GM18868 (cell line): ENCODE data around the gene ZFP3.
"Not testable (repeated sequence)": the region's sequence is repeated elsewhere in the genome, so short reads cannot be mapped to it uniquely, and the experiment has no call there.

ENCODE experiments used
- ATAC-seq: cut with Tn5 transposase; IDR thresholded peaks from one replicate; pipeline ENCODE4 v1.9.1; 2021; ENCODE audit warnings: mild to moderate bottlenecking, moderate library complexity; ENCODE audit not compliant: unreplicated experiment

The ZFP3 gene

DNA sequence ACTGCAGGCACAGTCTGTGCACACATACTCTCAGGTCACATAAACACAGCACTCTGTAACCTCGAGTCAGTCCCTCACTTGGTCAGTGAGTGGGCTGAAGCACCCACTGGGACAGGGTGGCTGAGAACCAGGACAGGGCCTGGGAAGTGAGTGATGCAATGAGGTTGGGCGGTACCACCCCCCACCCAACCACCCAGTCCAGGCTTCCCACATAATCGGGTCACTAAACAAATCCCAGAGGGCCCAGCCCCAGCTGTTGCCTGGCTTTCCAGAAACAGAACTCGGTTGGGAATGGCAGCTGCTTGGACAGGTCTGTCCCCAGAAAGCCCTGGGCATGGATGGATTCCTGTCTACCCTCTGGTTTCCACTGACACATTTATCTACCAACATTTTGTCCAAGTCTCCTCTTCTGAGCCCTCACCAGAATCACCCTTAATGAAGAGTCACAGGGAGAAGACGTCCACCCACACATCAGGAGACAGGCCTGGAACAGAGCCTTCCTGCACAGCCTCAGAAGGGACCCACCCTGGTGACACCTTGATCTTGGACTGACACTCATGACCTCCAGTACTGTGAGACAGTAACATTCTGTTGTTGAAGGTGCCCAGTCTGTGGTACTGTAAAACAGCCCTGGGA lies 46.0 kb downstream of the ZFP3 start:
- ATAC-seq, result not testable (repeated sequence)

DNA sequence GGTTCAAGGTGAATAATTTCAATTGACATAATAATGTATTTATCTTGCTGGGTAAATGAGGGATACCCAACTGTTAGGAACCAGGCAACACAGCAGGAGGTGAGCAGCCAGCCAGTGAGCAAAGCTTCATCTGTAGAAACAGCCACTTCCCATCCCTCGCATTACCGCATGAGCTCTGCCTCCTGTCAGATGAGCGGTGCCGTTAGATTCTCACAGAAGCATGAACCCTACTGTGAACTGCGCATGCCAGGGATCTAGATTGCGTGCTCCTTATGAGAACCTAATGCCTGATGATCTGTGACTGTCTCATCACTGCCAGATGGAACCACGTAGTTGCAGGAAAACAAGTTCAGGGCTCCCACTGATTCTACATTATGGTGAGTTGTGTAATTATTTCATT lies 46.6 kb downstream of the ZFP3 start:
- ATAC-seq, result not testable (repeated sequence)

DNA sequence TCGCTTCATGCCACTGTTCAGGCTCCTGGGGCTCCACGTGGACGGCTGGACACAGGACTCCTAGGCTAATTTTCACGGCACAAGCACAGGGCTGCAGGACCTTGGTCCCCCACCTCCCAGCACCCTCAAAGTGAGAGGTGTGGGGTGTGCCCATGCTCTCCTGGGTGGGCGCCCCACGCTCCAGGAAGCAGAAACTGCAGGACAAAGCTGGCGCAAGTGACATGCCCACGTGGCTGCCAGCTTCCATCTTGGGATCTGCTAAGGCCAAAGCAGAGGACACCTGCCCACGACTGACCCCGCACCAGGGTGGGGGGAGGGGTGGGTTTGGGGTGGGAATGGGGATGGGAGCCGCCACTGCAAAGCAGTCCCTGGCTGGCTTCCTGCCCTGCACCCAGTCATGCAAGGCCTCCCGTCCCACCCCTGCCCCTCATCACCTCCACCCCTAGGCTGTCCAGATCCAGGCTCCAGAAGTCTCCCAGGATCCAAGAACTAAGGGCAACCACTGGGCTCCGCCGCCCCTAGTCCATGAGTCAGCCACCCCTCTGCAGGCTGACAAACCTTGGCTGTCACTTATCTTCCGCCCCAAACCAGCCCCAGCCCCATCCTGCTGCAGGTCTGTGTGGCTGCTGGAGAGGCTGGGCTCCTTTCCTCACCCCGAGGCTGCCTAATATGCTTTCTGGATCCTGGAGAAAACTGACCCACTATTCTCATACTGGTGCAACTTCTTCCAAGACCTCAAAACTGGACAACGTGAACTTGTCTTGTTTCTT lies 48.6 kb downstream of the ZFP3 start:
- no peak for ATAC-seq

DNA sequence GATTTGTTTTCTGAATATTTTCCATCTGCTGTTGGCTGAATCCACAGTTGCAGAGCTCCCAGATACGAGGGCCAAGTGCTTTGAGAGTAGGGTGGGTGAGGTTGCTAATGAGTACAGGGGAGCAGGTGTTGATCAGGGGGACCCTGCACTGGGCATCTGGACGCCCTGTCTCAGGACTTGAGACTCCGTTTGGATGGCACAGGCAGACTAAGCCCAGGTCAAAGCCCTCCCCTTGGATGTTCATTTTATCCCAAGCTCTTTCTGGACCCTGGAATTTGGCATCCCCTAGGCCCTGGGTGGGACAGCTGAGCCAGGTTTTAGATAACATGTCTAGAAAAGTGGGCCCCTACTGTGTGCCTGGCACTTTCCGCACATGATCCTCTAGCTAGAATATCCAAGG lies 49.6 kb downstream of the ZFP3 start:
- ATAC-seq, result no peak

DNA sequence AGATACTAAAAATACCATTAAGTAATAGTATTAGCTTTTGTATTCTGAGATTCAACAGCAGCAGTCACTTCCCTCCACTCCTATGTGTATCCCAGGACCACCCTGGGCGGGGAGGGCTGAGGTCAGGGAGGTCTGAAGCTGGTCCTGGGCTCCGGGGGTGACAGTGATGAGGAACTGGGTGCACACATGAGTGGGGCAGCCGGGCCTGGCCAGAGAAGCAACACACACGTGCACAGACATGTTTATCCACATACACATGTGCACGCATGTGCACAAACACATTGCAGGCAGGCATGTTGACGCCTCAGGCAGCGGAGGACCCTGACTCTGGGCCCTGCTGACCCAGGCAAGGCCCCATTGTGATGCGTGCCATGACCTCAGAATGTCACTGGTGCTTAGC lies 50.1 kb downstream of the ZFP3 start:
- ATAC-seq, result not testable (repeated sequence)

DNA sequence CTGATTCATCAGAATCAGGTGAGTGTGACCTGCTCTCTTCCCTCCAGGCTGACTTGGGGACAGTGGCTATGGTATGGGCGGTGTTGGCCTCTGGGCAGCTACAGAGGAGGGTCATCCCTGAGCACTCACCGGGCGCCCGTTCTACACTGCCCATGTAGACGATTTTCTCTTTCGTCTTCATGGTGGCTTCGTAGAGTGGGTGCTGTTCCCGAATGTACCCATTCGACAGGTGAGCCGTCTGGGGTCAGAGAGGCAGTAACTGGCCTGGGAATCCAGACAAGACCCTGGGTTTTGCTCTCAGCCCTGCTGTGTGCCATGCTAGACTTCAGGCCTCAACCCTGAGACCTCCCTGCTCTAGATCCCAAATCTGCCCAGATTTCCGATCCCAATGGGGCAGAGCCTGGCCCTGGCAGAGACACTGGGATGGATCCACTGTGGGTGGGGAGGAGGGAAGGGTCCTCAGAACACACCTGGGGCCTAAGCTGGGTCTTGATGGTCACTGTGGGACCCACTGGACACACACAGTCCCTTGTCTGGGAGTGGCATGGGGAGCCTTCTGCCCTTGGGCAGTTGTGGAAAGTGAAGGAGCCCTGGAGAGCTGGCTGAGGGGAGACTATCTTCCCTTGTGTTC lies 50.8 kb downstream of the ZFP3 start:
- no peak for ATAC-seq

DNA sequence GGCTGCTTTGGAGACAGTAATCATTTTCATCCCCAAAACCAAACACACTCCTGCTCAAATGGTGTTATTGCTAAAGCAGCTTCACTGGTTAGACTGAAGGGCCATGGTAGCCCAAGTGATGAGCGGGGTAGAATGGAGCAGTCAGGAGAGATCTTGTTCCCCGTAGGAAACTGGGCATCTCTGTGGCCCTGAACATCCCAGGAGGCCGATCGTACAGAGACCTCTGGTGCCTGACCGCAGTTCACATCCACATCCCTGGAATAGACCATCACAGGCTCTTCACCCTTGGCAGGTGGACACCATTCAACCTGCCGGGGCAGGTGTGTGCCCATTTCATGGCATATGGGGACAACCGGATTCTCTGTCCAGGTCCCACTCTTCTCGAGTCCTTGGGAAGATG lies 51.5 kb downstream of the ZFP3 start:
- ATAC-seq, result not testable (repeated sequence)

DNA sequence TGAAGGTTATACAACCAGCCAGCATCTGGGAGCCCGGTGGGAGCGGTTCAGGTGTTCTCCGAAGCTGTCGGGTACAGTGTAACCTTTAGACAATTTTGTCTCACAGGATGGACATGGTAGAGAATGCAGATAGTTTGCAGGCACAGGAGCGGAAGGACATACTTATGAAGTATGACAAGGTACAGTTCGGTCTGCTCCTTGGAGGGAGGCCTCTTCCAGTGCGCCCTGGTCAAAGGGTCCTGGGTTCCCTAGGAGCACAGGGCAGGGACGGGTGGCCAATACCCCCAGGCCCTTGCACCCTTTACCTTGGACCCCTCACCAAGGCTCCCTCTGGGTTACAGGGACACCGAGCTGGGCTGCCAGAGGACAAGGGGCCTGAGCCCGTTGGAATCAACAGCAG lies 52.0 kb downstream of the ZFP3 start:
- not testable (repeated sequence) for ATAC-seq

DNA sequence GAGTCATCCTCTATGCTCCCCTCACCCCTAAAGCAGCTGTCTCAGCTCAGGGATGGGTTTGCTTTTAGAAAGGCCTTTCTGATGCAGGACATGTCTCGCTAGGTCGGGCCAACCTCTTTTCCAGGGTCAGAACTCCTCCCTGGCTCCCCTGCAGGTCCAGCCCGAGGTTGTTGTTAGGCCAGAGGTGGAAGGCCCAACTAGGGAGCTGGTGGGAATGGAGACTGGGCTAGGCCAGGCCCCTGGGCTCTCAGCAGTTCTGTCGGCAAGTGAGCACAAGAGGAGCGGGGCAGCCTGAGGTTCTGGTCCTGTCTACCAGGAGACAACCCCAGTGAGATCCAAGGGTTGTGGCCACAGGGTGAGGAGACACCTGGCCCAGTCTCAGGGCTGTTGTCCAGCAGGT lies 52.4 kb downstream of the ZFP3 start:
- not testable (repeated sequence) for ATAC-seq

DNA sequence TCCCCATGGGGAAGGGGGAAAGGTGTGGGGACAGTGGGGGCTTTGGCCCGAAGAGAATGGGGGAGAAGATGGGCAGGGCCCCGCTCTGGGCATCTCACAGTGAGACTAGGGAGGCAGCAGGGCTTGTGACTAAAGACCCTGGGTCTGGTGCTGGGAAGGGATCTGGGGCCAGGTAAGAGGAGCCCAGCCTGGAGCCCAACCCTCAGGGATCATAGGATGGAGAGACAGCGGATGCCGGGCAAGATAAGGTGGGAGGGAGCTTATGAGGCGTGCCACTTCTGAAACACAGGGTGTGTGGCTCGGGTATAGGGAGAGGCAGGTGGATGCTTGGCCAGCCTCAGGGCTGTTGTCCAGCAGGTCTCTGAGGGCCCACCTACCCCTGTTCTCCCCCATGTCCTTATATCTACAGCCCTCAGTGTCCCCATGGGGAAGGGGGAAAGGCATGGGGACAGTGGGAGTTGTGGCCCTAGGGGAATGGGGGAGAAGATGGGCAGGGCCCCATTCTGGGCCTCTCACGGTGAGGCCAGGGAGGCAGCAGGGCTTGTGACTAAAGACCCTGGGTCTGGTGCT lies 53.0 kb downstream of the ZFP3 start:
- no peak for ATAC-seq

DNA sequence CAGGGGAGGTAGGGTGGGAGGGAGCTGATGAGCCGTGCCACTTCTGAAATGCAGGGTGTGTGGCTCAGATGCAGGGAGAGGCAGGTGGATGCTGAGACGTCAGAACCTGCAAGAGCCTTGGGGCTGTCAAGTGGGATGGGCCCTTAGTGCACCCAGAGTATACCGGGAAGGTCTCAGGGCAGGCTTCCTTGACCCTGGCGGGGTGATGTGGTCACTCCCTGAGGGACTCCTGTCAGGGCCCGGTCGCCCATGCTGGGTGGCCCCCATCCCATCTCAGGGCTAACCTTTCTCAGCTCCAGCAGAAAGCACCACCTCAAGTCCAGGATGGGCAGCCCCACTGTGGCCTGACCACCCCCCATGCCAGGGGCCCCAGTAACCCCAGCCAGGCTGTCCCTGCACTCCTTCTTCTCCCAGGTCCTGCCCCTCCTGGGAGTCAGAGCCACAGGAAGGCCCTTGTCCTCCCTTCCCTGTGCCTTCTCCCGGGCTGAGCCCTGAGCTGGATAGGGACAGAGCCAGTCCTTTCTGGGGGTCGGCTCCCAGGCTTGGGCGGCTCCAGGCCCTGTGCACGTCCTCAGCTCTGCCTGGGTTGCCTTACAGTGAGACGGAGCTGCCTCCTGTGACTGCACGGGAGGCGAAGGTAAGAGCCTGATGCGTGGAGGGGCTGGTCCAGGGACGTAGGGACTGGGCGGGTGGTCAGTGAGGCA lies 53.7 kb downstream of the ZFP3 start:
- ATAC-seq, result not testable (repeated sequence)

DNA sequence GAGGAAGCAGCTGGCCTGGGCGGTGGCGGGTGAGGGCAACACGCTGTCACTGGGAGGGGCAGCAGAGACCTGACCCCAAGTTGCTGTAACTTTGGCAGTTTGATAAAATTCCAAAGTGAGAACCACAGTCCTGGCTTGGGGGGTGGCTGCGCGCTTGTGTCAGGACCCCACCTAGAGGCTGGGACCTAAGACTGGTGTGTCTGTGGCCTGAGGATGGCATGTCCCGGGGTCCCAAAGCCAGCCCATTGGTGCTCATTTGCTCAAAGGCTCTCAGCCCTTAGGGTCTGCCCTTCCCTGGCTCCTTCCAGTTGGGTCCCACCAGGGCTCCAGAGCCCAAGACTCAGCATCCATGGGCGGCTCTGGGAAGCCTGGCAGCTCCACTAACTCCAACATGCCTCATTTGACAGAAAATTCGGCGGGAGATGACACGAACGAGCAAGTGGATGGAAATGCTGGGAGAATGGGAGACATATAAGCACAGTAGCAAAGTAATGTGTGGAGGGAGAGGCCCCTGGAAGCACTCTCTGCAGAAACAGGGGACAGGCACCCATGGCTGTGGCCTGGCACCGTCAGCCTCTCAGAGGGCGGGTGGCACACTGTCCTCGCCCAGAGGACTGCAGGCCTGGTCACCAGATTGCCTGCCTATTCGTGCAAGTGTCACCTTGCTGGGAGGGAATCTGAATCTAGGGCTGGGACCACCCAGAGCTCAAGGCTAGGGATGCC lies 54.4 kb downstream of the ZFP3 start:
- ATAC-seq, result not testable (repeated sequence)

DNA sequence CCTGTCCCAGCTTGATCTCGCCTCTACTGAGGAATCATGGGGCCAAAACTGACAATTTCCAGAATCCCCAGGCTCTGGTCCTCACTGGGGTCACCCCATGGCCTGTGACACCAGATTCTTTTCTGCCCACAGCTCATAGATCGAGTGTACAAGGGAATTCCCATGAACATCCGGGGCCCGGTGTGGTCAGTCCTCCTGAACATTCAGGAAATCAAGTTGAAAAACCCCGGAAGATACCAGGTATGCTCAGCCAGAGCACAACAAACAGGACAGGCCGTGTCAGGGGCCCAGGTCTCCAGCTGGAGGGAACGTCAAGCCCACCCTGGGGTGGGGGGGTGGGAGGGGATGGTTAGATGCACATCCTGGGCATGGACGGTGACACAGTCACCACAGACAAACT lies 55.0 kb downstream of the ZFP3 start:
- ATAC-seq, result no peak

DNA sequence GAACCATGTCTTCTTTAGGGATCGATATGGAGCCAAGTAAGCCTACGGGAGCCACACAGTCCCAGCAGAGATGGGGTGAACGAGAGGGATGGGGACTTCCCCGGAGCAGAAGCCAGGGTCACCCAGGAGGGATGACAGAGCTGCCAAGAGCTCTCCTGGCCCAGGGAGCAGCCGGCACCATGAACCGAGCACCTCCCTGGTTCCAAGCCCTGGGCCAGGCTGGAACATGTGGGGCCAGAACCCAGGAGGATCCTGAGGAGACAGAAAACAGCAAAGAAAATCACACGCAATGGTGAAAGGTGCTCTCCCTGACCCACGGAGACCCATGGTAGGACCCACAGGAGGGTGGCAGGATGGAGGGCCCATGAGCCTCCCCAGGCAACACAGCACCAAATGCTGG lies 55.7 kb downstream of the ZFP3 start:
- ATAC-seq, result not testable (repeated sequence)

DNA sequence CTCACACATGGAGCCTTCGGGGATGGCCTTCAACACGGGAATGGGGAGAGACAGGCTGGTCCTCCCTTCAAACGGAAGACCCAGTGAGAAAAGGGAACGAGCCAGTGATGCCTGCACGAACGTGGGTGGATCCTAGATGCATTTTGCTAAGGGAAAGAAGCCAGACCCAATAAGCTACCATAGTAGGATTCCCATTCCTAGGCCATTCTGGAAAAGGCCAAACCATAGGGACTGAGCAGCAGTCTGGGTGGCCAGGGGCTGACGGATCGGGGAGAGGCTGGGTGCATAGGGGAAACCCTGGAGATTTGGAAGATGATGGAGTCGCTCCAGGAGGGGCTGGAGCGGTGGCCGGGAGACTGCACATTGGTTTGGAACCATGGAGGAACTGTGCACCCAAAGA lies 56.3 kb downstream of the ZFP3 start:
- not testable (repeated sequence) for ATAC-seq

DNA sequence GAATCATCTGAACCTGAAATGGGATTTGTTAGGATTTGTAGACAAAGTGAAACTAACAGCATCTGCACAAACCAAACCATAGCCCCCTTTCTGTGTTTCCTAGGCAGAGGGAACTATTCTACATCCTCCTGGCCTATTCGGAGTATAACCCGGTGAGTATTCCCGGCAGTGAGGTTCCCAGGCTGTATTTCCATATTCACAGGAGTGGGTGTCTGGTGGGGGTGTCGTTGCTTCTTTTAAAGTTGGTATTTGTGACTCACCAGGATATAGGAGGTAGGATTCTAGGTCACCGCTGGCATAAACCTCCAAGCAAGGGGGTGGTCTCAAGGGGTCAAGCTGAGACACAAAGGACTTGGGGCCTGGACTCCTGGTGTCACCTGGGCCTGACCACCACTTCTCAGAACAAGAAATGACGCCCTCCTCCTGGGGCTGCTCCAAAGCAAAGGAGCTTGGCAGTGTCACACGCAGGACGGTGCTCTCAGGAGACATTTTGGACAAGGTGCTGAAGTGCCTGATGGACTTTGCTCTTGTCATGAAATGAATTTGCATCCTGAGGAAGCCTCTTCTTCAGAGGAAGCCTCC lies 57.0 kb downstream of the ZFP3 start:
- ATAC-seq, result not testable (repeated sequence)

DNA sequence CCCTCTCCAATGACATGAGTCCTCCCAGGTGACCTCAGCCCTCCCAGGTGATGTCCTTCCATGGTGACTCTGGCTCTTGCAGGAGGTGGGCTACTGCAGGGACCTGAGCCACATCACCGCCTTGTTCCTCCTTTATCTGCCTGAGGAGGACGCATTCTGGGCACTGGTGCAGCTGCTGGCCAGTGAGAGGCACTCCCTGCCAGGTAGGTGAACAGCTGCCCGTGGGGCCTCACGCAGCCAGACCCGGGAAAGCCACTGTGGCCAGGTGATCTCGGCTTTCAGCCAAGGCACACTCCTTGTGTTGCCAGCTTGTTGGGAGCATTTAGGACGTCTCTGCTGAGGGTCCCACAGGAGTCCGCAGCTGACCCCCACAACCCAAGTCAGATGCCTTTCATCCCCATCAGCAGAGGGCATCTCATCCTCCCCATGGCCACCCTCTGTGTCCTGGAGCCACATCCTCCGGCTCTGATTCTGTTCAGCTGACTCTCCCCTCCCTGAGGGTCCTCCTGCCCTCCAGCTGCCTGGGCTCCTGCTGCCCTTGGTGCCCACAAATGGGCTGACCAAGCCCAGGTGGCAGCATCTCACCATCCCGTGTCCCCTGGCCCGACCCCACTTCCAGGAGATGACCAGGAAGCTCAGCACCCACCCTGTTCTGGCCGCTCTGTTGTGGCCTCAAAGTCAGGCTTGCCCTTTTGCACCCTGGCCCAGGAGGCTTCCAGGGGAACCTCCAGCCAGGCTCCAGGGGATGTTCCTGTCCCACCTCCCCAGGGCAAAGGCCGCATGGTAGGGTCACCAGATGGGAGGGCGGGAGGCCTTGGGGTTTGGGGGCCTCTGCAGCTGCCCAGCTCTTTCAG lies 57.7 kb downstream of the ZFP3 start:
- ATAC-seq, result no peak

DNA sequence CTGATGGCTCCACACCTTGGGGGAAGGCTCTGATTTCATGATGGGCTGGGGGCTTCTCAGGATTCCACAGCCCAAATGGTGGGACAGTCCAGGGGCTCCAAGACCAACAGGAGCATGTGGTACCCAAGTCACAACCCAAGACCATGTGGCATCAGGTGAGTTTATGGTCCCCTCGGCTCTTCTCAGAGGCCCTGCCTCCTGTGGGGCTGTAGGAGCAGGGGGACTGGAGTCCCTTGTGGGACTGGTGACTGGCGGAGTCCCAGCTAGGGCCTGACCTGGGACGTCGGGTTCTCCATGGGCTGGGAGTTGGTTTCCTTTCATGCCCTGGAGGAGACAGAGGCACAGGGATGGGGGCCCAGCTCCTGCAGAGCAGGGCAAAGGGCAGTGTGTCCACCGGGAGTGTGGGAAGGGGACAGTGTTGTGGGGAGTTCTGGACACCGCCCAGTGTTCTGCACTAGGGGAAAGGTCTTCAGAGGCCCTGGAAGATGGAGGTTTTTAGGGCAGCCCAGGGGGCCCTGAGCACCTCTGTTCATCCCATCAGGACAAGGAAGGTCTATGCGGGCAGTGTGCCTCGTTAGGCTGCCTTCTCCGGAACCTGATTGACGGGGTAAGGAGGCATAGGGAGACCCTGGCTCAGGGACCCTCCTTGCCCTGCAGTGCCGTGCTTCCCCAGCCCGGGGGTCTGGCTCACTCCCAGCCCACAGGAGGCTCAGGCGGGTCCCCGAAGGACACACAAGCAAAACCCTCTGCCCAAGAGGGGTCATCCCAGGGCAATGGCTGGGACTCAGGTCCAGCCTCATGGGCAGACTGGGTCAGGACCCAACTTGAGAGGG lies 58.5 kb downstream of the ZFP3 start:
- ATAC-seq, result not testable (repeated sequence)
